HEK293T (cell line): Measurements from ENCODE around the gene ZNF418.

Experiments
- ARNT ChIP-seq: fragments of 450-650 bp; IDR thresholded peaks from 2 replicates; pipeline ENCODE4 v1.6.1; 2017; ENCODE audit warnings: mild to moderate bottlenecking
- ELF4 ChIP-seq: fragments of 450-650 bp; IDR thresholded peaks from 2 replicates; pipeline ENCODE4 v1.6.1; 2017; ENCODE audit warnings: antibody characterized with exemption
- FOXA1 ChIP-seq: fragments of 450-650 bp; IDR thresholded peaks from 2 replicates; pipeline ENCODE4 v1.6.1; 2016; ENCODE audit warnings: mild to moderate bottlenecking
- FOXM1 ChIP-seq: fragments of 450-650 bp; IDR thresholded peaks from 2 replicates; pipeline ENCODE4 v1.6.1; 2017; ENCODE audit warnings: mild to moderate bottlenecking, borderline replicate concordance
- L3MBTL2 ChIP-seq: fragments of 450-650 bp; conservative IDR thresholded peaks from 2 replicates; pipeline ENCODE4 v1.6.1; 2016; ENCODE audit warnings: mild to moderate bottlenecking
- NFRKB ChIP-seq: fragments of 450-650 bp; IDR thresholded peaks from 2 replicates; pipeline ENCODE4 v1.6.1; 2016; ENCODE audit warnings: mild to moderate bottlenecking, moderate library complexity
- PKNOX1 ChIP-seq: fragments of 450-650 bp; IDR thresholded peaks from 2 replicates; pipeline ENCODE4 v1.6.1; 2016
- SUZ12 ChIP-seq: fragments of 450-650 bp; IDR thresholded peaks from 2 replicates; pipeline ENCODE4 v1.6.1; 2016; ENCODE audit warnings: mild to moderate bottlenecking
- ZNF384 ChIP-seq: fragments of 450-650 bp; IDR thresholded peaks from 2 replicates; pipeline ENCODE4 v1.6.1; 2016

GRCh38 chr19:57947419-57948134, 12.4 kb upstream of the ZNF418 start, which contains the start of gene ZNF256:
- TF ChIP-seq FOXM1: no peak
- TF ChIP-seq L3MBTL2: peak; percentile 89
- TF ChIP-seq ZNF384: no peak
- no peak for TF ChIP-seq NFRKB
- TF ChIP-seq ELF4: peak; percentile 49; the same call in 1 of the 2 replicates
- no peak for TF ChIP-seq SUZ12
- TF ChIP-seq PKNOX1: no peak
- TF ChIP-seq FOXA1: no peak
- no peak for TF ChIP-seq ARNT
